Measurements from ENCODE around the gene CPED1.
"Not testable (repeated sequence)": the region's sequence is repeated elsewhere in the genome, so short reads cannot be mapped to it uniquely, and the experiment has no call there.

The CPED1 gene

GRCh38 chr7:121286742-121287734 lies 298.5 kb downstream of the CPED1 start:
- ChIA-PET CTCF (no interaction called here), POLR2A (no interaction called here)
- H3K4me3 ChIP-seq (ENCODE audit: low read depth, low read length), result no peak overlapping the region
- no peak for TF ChIP-seq CTCF (IDR thresholded peaks at IDR 0.05; ENCODE audit: insufficient read depth, low read length, missing control alignments)
- no peak for DNase-seq (ENCODE audit: low read depth, low spot score)

- no peak overlapping the region for H3K4me3 ChIP-seq (ENCODE audit: low read depth, low read length)
- CTCF ChIA-PET, result interaction anchor here (1.1 kb wide), 1 partner anchor 10 kb away, joined by 3 read pairs; no protein-coding TSS in a partner anchor
- no peak for DNase-seq (ENCODE audit: low read depth, low spot score)
- no peak for TF ChIP-seq CTCF (IDR thresholded peaks at IDR 0.05; ENCODE audit: insufficient read depth, low read length, missing control alignments)
- POLR2A ChIA-PET, result no interaction called here
Measured at GRCh38 chr7:121288894-121289293, 300.4 kb downstream of the CPED1 start.

- CTCF ChIA-PET, result interaction anchor here (1.1 kb wide), 1 partner anchor 9 kb away, joined by 3 read pairs; no protein-coding TSS in a partner anchor
- POLR2A ChIA-PET; DNase-seq (ENCODE audit: low read depth, low spot score); H3K4me3 ChIP-seq (ENCODE audit: low read depth, low read length): not testable (repeated sequence)
Measured at GRCh38 chr7:121289930-121290329, 301.4 kb downstream of the CPED1 start.

- DNase-seq (ENCODE audit: low read depth, low spot score), result no peak
- ChIA-PET POLR2A (no interaction called here), CTCF (interaction anchor here (1.7 kb wide), 1 partner anchor 10 kb away, joined by 6 read pairs; no protein-coding TSS in a partner anchor)
- no peak overlapping the region for H3K4me3 ChIP-seq (ENCODE audit: low read depth, low read length)
- TF ChIP-seq CTCF (IDR thresholded peaks at IDR 0.05; ENCODE audit: insufficient read depth, low read length, missing control alignments), result no peak
Measured at GRCh38 chr7:121294448-121294992, 306.0 kb downstream of the CPED1 start.

- no peak overlapping the region for H3K4me3 ChIP-seq (ENCODE audit: low read depth, low read length)
- ChIA-PET POLR2A (no interaction called here), CTCF (interaction anchor here (1.3 kb wide), 1 partner anchor 8 kb away, joined by 3 read pairs; no protein-coding TSS in a partner anchor)
- no peak for TF ChIP-seq CTCF (IDR thresholded peaks at IDR 0.05; ENCODE audit: insufficient read depth, low read length, missing control alignments)
- no peak for DNase-seq (ENCODE audit: low read depth, low spot score)
Measured at GRCh38 chr7:121297843-121298242, 309.3 kb downstream of the CPED1 start.

GRCh38 chr7:121298831-121299239 lies 310.3 kb downstream of the CPED1 start:
- no peak overlapping the region for H3K4me3 ChIP-seq (ENCODE audit: low read depth, low read length)
- CTCF ChIA-PET, result interaction anchor here (1.3 kb wide), 1 partner anchor 9 kb away, joined by 3 read pairs; no protein-coding TSS in a partner anchor

More at GRCh38 chr7:121298831-121299239, 310.3 kb downstream of the CPED1 start:
- TF ChIP-seq CTCF (IDR thresholded peaks at IDR 0.05; ENCODE audit: insufficient read depth, low read length, missing control alignments), result no peak
- no peak for DNase-seq (ENCODE audit: low read depth, low spot score)
- POLR2A ChIA-PET, result no interaction called here

Measured in AG04449 (cell line).